K562 (cell line): ENCODE results near the gene GFOD2. TPM values are rescaled to one million over a fixed set of nuclear protein-coding genes. Genes with fewer than 3 reads are reported as not detected.

Source experiments
- ARID4B ChIP-seq: sonication (generic); formaldehyde crosslinking; IDR thresholded peaks from 2 replicates; pipeline ENCODE4 v1.8.0; 2022; ENCODE audit warnings: mild to moderate bottlenecking, missing genetic modification reagents
- CGGBP1 ChIP-seq: fragments of 250-450 bp; sonication (Bioruptor Pico); IDR thresholded peaks from 2 replicates; pipeline ENCODE4 v1.9.0; 2021; ENCODE audit warnings: mild to moderate bottlenecking
- CHD2 ChIP-seq: IDR thresholded peaks from 2 replicates; pipeline ENCODE4 v1.6.1; 2011; ENCODE audit warnings: low read depth, low read length
- ESRRB ChIP-seq: fragments of 250-450 bp; sonication (Bioruptor Pico); IDR thresholded peaks from 2 replicates; pipeline ENCODE4 v1.5.0; 2020; ENCODE audit warnings: mild to moderate bottlenecking, moderate library complexity, borderline replicate concordance
- FIP1L1 ChIP-seq: fragments of 200-400 bp; formaldehyde crosslinking; IDR thresholded peaks from 2 replicates; pipeline ENCODE4 v1.6.1; 2018; ENCODE audit warnings: mild to moderate bottlenecking, low read depth, low read length; ENCODE audit not compliant: poor library complexity, severe bottlenecking
- RREB1 ChIP-seq: fragments of 250-450 bp; sonication (Bioruptor Pico); IDR thresholded peaks from 2 replicates; pipeline ENCODE4 v1.4.0; 2020
- SAFB ChIP-seq: fragments of 200-400 bp; formaldehyde crosslinking; IDR thresholded peaks from 2 replicates; pipeline ENCODE4 v1.6.1; 2017; ENCODE audit warnings: low read depth, low read length, borderline replicate concordance
- SIN3B ChIP-seq: fragments of 450-650 bp; IDR thresholded peaks from 2 replicates; pipeline ENCODE4 v1.6.1; 2017; ENCODE audit warnings: low read depth, mild to moderate bottlenecking, moderate library complexity
- UBTF ChIP-seq, 2 experiments: IDR thresholded peaks; 2 replicates each; pipeline ENCODE4 v1.6.1; 2012; ENCODE audit warnings: improper control_type of control experiment in 2 of 2, low read depth in 2 of 2, low read length in 2 of 2, borderline replicate concordance in 1 of 2
- ZBTB49 ChIP-seq: sonication (generic); formaldehyde crosslinking; IDR thresholded peaks from 2 replicates; pipeline ENCODE4 v1.8.0; 2022; ENCODE audit warnings: missing genetic modification reagents, mild to moderate bottlenecking, borderline replicate concordance
- polyA plus RNA-seq, 8 experiments: library from polyadenylated mRNA; depleted of rRNA in 4 of 8; stranded (reverse) in 5 of 8; unstranded in 3 of 8; fragments of >200 nt; fragmentation: Nextera tagmentation in 2 of 8; fragmentation: Illumina TruSeq in 1 of 8; extraction: Ambion mirVana in 2 of 8; extraction: Trizol in 1 of 8; gene quantifications; 2 replicates each; pipeline versions ENCODE4 v1.2.1 to v1.2.3, GENCODE V29; 2011 to 2014; ENCODE audit warnings: inconsistent platforms in 1 of 8, missing spikeins in 1 of 8
- total RNA-seq, 7 experiments: library from RNA; depleted of rRNA in 6 of 7; stranded (reverse); fragments of >200 nt in 6 of 7; fragmentation: Illumina TruSeq in 2 of 7; extraction: Trizol in 2 of 7; gene quantifications; 2 replicates each; pipeline versions ENCODE4 v1.2.1 to v1.2.3, GENCODE V29; 2011 to 2021; ENCODE audit warnings: low replicate concordance in 1 of 7

The GFOD2 gene
- total and polyA plus RNA-seq, 9 of the 15 experiments (the other 6 are each of a cell fraction or from before 2014, with no cell fraction given), result 1.9 to 15.8 (median 11.1) TPM

- TF ChIP-seq RREB1, result no peak
- TF ChIP-seq SAFB, result peak; percentile 52; the same call in 1 of the 2 replicates
- no peak for TF ChIP-seq FIP1L1
- TF ChIP-seq UBTF (IDR thresholded peaks at IDR 0.05; ENCODE audit: borderline replicate concordance in 1 of 2, low read depth in 2 of 2, low read length in 2 of 2), result 0 out of 4 replicates have a peak, but pooled peaks of 1 of the 2 experiments have one; percentile 7
- no peak for TF ChIP-seq ARID4B (CRISPR knock-in tag)
- no peak for TF ChIP-seq ZBTB49
- no peak for TF ChIP-seq CHD2
- TF ChIP-seq CGGBP1, result no peak
- TF ChIP-seq SIN3B, result 0 out of 2 replicates have a peak, but pooled peaks have one; percentile 20
- TF ChIP-seq ESRRB (CRISPR knock-in tag), result no peak
These were observed 65.9 kb downstream of the GFOD2 start (continued) for GRCh38 chr16:67653128-67653788.
